HL-60 (cell line): ENCODE results near the gene MBNL1.

Experiments
- SPI1 ChIP-seq: IDR thresholded peaks from 2 replicates; pipeline ENCODE4 v1.6.1; 2012; ENCODE audit warnings: low read depth, mild to moderate bottlenecking, borderline replicate concordance
- TF ChIP-seq, protein P1 (sequence below): IDR thresholded peaks from one replicate; pipeline ENCODE4 v1.5.1; 2011; ENCODE audit warnings: low read length, control low read depth, inconsistent platforms; ENCODE audit not compliant: insufficient read depth
- TF ChIP-seq, protein P2 (sequence below): IDR thresholded peaks from 2 replicates; pipeline ENCODE4 v1.6.1; 2012; ENCODE audit warnings: low read depth; ENCODE audit not compliant: insufficient replicate concordance

DNA sequence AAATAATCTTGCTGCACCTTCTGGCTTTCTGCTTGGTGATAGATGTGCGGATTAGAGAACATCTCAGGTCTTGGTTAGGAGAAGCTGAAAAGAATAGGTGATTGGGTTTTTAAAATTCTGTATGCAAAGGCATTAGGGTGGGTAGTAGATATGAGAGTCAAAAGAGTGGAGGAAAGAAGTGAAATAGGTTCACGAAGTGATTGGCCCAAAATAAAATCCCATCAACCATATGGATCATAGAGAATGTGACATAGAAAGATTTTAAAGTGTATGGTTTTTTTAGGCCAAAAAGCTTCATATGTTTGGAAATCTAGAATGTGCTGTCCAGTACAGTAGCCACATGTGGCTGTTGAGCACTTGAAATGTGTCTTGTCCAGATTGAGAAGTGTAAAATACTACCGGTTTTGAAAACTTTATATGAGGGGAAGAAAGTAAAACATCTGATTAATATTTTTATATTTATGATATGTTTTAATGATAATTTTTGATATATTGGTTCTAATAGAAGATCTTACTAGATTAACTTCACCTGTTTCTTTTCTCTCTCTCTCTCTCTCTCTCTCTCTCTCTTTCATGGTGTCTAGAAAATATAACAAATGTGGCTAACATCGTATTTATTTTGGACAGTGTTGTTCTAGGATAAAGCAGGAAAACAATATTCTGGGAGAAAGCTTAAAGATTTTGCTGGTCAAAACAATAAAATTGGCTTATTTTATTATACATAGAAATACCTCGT, 2.9 kb downstream of the MBNL1 start:
- TF ChIP-seq, protein P1, sequence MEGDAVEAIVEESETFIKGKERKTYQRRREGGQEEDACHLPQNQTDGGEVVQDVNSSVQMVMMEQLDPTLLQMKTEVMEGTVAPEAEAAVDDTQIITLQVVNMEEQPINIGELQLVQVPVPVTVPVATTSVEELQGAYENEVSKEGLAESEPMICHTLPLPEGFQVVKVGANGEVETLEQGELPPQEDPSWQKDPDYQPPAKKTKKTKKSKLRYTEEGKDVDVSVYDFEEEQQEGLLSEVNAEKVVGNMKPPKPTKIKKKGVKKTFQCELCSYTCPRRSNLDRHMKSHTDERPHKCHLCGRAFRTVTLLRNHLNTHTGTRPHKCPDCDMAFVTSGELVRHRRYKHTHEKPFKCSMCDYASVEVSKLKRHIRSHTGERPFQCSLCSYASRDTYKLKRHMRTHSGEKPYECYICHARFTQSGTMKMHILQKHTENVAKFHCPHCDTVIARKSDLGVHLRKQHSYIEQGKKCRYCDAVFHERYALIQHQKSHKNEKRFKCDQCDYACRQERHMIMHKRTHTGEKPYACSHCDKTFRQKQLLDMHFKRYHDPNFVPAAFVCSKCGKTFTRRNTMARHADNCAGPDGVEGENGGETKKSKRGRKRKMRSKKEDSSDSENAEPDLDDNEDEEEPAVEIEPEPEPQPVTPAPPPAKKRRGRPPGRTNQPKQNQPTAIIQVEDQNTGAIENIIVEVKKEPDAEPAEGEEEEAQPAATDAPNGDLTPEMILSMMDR = no peak
- no peak for TF ChIP-seq SPI1
- TF ChIP-seq, protein P2, sequence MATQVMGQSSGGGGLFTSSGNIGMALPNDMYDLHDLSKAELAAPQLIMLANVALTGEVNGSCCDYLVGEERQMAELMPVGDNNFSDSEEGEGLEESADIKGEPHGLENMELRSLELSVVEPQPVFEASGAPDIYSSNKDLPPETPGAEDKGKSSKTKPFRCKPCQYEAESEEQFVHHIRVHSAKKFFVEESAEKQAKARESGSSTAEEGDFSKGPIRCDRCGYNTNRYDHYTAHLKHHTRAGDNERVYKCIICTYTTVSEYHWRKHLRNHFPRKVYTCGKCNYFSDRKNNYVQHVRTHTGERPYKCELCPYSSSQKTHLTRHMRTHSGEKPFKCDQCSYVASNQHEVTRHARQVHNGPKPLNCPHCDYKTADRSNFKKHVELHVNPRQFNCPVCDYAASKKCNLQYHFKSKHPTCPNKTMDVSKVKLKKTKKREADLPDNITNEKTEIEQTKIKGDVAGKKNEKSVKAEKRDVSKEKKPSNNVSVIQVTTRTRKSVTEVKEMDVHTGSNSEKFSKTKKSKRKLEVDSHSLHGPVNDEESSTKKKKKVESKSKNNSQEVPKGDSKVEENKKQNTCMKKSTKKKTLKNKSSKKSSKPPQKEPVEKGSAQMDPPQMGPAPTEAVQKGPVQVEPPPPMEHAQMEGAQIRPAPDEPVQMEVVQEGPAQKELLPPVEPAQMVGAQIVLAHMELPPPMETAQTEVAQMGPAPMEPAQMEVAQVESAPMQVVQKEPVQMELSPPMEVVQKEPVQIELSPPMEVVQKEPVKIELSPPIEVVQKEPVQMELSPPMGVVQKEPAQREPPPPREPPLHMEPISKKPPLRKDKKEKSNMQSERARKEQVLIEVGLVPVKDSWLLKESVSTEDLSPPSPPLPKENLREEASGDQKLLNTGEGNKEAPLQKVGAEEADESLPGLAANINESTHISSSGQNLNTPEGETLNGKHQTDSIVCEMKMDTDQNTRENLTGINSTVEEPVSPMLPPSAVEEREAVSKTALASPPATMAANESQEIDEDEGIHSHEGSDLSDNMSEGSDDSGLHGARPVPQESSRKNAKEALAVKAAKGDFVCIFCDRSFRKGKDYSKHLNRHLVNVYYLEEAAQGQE = no peak
